Right kidney (tissue), 1 donor: ENCODE measurements around the gene SEC24C.

Experiments
- DNase-seq: peaks from one replicate; pipeline ENCODE4 v3.0.0-alpha.2; 2016

Gene SEC24C

GRCh38 chr10:73810735-73811465, 66.7 kb downstream of the SEC24C start:
- DNase-seq: no peak

GRCh38 chr10:73812657-73813056, 68.5 kb downstream of the SEC24C start:
- DNase-seq: no peak

GRCh38 chr10:73813333-73813732, 69.2 kb downstream of the SEC24C start:
- no peak for DNase-seq

DNA sequence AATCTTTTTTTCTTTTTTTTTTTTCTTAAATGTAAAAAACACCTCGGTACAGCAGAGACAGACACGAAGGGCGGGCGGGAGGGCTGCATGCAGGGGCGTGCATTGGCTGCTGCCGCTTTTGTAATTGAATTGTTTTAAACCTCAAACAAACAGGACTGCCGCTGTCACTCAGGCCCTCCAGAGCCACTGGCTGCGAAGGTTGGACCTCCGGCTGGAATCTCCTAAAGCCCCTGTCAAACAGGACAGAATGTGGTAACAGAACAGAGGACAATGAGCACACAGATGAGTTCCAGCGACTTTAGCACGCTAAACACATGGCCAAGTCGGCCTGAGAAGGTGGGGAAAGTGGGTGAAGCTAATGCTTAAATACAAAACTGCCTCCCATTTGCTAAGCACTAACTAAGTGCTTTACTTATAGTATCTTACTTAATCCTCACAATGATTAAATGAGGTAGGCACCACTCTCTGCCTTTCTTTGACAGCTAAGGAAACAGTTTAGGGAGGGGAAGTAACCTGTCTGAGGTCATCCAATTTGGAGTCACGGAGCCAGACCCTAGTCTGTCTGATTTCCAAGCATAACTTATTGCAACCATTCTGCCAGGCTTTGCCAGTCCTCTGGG, 70.2 kb downstream of the SEC24C start:
- no peak for DNase-seq

DNA sequence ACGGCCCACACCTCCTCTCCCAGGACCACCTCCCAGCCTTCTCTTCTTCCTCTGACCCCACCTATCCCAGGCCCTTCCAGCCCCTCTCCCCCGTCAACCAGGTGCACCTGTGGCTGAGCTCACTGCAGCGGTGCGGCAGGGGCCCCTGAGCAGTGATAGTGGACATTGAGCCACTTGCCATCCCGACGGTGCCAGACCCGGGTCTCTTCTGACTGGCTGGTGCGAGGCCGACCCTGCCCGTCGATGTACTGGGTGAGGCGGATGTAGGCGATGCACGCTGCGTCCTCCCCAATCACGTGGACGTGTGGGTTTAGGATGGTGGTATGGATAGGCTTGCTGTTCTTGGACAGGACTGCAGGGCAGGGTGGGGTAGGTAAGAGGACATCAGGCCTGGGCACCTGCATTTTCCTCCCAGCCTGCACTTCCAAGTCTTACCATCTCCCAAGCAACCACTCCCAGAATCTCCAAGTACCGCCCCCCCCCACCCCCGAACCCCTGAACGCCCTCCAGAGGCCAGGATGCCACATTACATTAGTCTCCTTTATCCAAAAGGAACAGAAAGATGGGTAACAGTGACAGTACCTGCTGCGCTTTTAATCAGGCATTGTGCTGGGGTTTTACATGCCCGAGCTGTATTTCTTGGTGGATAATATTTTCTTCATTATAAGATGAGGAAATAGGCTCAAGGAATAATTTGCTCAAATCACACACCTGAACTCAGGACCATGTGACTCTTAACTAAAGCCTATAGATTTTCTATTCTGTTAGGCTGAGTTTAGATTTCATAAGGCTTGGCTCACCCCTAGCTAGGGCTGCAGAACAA, 70.9 kb downstream of the SEC24C start:
- DNase-seq: no peak

DNA sequence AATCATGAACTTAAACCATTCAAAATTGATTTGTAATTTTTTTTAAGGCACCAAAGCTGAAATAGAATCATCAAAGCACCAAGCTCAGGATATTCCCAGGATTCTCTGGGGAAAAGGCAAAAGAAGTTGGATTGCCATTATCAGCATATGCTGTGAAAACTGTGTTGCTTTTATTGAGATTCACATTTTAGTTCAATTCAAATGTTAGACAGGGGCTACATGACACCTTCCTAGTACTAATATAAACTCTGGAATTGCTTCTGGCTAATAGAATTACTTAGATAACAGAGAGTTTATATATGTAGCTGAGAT, 71.5 kb downstream of the SEC24C start:
- no peak for DNase-seq

GRCh38 chr10:73816917-73817729, 73.0 kb downstream of the SEC24C start:
- no peak for DNase-seq

- no peak for DNase-seq
Measured at GRCh38 chr10:73817826-73818225, 73.7 kb downstream of the SEC24C start.

DNA sequence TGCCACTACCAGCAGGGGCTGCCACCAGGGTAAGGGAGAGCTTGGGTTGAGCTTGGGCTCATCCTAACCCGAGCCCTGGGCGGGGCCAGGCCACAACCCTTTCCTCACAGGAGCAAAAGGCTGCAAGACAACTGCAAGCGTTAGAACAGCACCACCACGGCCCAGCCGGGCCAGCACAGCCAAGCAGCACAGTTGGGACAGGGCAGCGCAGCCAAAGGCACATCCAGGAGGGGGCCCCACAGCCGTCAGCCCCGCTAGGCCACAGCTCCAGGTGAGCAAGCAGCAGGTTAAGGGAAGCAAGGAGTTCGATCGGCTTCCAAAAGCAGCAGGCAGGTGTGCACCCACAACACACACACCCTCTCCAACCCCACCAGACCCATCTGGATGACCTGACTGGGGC, 74.2 kb downstream of the SEC24C start:
- no peak for DNase-seq

DNA sequence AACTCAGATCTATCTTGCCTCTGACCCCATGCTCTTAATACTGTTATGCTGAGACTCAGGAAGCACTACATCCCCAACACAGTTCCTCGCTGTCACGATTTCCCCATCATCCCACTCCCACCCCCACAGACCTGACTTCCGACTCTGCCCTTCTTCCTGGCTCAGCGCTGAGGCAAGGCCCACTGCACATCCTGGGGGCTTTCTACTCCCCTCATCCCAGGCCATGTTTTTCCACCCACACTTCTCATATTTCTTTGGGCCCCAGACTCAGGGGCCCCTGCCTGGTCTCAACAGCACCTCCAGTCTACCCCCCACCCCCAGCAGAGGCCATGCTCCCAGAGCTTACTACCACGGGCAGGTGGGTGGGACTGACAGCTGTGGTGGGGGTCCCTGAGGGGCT, 74.9 kb downstream of the SEC24C start:
- DNase-seq: peak; percentile 41

DNA sequence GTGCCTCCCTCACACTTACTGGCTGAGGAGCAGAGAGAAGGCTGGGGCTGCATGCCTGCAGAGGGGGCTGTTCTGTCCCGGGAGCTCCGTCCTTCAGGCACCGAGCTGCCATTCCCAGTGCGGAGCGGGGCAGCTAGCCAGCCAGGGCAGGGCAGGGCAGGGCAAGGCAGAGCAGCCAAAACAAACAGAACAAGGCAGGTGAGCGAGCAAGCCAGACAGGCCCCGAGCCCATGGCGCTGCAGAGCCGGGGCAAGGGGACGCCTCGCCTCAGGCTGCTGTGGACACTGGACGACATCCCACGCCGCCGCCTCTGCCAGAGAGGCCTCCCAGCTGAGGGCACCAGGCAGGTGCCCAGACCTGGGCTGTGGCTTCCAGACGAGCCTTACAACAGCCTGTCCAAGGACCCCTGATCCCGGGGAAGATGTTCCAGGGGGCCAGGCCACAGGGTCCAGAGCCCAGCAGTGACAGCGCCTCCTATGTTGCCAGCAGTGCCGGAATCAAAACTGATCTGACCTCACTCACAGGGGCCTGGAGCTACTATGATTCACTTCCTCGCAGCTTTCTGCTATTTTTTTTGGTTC, 75.4 kb downstream of the SEC24C start:
- DNase-seq: no peak
